Measurements from ENCODE around the gene AK5.

DNA sequence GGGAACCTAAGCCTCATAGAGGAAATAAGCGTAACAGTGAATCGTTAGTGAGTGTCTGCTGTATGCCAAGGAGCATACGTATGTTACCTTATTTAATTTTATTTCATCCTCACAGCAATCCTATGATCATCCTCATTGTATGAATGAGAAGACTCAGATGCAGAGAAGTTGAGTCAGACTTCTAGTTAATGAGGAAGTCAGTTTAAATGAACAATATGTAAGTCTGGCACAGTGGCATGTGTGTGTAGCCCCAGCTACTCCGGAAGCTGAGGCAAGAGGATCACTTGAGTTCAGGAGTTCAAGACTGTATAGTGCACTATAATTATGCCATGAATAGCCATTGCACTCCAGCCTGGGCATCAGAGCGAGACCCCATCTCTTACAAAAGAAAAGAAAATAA, 252.6 kb downstream of the AK5 start:
- TF ChIP-seq, protein P1, sequence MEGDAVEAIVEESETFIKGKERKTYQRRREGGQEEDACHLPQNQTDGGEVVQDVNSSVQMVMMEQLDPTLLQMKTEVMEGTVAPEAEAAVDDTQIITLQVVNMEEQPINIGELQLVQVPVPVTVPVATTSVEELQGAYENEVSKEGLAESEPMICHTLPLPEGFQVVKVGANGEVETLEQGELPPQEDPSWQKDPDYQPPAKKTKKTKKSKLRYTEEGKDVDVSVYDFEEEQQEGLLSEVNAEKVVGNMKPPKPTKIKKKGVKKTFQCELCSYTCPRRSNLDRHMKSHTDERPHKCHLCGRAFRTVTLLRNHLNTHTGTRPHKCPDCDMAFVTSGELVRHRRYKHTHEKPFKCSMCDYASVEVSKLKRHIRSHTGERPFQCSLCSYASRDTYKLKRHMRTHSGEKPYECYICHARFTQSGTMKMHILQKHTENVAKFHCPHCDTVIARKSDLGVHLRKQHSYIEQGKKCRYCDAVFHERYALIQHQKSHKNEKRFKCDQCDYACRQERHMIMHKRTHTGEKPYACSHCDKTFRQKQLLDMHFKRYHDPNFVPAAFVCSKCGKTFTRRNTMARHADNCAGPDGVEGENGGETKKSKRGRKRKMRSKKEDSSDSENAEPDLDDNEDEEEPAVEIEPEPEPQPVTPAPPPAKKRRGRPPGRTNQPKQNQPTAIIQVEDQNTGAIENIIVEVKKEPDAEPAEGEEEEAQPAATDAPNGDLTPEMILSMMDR (IDR thresholded peaks at IDR 0.05): no peak
- TF ChIP-seq POLR2A (IDR thresholded peaks at IDR 0.05): no peak
- no peak for TF ChIP-seq POLR2AphosphoS5 (IDR thresholded peaks at IDR 0.05)

Data from prostate gland (tissue), 2 donors.